ENCODE data around the gene NUSAP1. TPM values are rescaled to one million over a fixed set of nuclear protein-coding genes. Genes with fewer than 3 reads are reported as not detected.
A peak's percentile ranks its signal among the peaks of the same experiment; 100 is the strongest.
"Not testable (repeated sequence)": the region's sequence is repeated elsewhere in the genome, so short reads cannot be mapped to it uniquely, and the experiment has no call there.

The NUSAP1 gene
- polyA plus RNA-seq, 1 donor: 30.4 TPM

DNA sequence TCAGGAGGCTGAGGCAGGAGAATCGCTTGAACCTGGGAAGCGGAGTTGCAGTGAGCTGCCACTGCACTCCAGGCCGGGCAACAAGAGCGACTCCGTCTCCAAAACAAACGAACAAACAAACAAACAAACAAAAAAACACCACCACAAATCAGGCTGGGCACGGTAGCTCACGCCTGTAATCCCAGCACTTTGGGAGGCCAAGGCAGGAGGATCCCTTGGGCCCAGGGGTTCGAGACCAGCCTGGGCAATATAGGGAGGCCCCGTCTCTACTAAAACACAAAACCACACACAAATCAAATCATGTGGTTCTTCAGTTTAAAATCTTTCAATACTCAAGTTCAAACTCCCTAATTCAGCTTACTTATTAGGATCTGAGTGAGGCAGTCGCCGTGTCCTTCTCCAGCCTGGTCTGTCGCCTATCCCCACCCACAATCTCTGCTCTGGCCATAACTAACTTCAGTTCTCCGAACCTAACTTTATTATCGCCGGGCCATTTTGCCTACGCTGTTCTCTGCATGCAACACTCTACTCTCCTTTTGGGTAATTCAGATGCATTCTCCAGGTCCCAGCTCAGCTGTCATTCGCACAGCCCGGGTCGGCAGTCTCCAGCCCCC, 83.6 kb downstream of the NUSAP1 start:
- DNase-seq: no peak

DNA sequence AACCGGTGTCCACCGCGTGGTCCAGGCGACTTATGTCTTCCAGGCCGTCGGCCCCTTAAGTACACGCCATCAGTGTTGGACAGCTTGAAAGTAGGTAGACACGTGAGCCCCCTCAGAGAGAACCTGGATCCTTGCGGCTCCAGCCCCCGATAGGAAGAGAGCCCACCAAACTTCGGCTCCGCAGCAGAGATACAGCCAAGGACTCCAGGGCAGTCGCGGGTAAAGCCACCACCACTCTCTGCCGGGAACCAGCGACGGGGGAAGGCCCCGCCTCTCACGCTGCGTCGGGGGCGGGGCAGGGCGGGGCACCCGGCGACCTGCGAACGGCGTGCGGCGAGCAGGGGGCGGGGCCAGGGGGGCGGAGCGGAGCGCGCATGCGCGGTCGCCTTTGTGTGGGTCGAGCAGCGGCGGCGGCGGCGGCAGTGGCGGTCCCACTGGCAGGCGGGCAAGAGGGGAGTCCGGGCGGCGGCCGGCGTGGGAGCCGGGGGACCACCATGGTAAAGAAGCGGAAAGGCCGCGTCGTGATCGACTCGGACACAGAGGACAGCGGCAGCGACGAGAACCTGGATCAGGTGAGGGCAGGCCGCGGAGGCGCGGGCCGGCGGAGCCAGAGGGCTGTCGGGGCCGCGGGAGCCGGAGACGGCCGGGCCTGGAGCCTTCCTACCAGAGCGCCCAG, 84.2 kb downstream of the NUSAP1 start, which contains the start of gene RTF1:
TSS of gene RTF1 (plus strand) at position 354 of the 676 bp plus-strand sequence. CDS start at position 375, 21 bp downstream.
- DNase-seq: peak; percentile 95

DNA sequence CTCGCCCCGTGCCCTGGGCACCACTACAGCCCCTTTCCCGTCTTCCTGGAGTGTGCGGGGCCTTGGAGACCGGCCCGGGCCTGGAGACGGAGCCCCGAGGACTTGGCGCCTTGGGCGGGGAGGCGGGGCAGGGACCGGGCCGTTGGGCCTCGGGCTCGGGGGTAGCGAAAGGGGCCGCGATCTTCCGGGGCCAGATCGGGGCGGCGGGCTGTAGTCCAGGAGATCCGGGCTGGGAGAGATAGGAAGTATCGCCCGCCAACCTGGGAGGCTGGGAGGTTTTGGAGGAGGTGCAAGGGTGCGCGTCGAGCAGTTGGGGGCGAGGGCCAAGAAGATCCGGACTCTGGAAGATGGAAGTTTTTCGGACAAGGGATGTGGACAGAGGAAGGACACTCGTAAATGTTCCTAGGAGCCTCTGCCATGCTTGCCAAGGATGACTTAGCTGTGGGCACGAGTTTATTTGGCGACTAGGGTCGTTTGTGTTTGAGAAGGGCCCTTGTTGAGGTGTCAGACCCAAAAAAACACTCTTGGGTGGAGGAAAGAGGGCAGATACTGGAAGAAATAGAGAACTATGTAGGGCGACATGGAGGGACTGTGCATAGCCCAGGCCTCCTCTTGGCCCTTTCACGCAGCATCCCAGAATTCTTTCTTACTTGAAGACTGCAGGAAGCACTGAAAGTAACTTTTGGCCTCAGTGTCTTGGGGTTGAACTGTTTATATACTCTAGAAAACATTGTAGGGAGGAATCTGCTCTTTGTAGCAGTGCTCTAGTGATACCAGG, 84.9 kb downstream of the NUSAP1 start:
- DNase-seq: no peak

DNA sequence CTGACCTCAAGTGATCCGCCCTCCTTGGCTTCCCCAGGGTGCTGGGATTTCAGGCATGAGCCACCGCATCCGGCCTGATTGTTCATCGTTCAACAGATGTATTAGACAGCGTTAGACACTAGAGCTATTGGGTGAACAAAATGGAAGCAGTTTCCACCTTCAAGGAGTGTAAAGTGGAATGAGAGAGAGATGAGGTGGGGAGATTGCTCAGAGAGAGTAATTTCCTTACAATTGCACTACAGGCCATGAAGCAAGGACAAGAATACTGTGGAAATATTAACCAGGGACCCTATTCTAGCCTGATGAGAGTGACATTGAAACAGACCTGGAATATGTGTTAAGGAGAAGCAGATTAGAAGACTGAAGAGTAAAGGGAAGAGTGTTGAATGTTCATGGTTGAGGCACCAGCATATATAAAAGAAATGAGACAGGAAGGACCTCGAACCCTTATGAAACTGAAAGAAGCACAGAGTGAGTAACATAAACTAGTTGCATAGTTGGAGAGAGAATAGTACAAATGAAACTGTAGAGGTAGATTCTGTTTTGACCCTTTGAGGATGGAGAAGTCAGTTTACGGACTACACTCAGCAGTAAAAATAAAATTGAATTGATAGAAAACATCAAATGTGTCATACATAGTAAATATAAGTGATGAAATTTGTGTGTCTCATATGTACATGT, 91.4 kb downstream of the NUSAP1 start:
- no peak for DNase-seq

DNA sequence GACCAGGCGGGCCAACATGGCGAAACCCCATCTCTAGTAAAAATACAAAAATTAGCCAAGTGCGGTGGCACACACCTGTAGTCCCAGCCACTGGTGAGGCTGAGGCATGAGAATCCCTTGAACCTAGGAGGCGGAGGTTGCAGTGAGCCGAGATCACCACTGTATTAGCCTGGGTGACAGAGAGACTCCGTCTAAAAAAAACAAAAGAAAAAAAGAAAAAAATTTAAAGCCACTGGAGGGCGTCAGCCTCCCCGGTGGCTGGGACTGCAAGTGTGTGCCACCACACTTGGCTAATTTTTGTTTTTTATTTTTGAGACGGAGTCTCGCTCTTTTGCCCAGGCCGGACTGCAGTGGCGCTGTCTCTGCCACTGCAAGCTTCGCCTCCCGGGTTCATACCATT, 92.1 kb downstream of the NUSAP1 start:
- no peak for DNase-seq

DNA sequence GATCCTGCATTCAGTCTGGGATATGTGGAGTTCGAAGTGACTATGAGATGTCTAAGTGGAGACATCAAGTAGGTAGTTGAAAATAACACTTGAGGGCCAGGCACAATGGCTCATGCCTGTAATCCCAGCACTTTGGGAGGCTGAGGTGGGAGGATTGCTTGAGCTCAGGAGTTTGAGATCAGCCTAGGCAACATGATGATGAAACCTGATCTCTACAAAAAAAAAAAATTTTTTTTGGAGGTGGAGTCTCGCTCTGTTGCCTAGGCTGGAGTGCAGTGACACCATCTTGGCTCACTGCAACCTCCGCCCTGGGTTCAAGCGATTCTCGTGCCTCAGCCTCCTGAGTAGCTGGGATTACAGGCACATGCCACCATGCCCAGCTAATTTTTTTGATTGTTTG, 93.2 kb downstream of the NUSAP1 start:
- DNase-seq: not testable (repeated sequence)

DNA sequence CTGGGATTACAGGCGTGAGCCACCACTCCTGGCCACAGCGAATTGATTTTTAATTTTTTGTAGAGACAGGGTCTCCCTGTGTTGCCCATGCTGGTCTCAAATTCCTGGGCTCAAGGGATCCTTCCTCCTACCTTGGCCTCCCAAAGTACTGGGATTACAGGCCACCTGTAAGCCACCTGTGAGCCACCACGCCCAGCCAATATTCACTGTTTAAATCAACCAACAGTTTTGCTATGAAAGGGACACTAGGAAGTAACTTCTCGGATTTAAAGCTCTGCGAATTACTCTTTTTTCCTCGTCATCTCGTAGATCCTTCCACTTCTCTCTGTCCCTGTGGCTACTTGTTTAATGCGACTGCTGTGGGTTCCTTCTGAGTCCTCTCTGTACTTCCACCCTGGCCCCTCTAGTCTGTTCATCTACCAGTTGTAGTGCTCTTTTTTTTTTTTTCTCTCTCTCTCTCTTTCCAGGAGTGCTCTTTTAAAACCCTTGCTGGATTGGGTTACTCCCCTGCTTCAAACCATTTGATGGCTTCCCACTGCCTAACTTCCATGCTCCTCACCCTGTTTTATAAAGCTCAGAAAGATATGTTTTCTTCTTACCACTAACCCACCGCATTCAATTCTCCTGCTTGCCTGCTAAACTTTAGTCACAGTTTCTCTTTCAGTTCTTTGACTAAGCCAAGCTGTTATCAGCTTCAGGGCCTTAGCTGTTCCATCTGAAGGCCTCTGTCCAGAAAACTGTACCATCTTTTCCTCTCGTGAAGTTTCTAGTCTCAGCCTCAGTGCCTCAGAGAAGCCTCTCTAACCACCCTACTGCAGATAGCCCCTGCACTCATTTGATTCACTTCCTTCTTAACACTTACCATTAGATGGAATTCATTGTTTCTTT, 96.6 kb downstream of the NUSAP1 start:
- no peak for DNase-seq

Other genes with a start within 250 kb of the NUSAP1 start
- gene INO80, start 216.6 kb upstream of the NUSAP1 start, polyA plus RNA-seq (ENCODE audit: insufficient read length): 17.8 TPM
- 0.12 TPM for gene EXD1, start 102.1 kb upstream of the NUSAP1 start, polyA plus RNA-seq (ENCODE audit: insufficient read length)
- 59.2 TPM for gene CHP1, start 101.6 kb upstream of the NUSAP1 start, polyA plus RNA-seq (ENCODE audit: insufficient read length)
- 3.4 TPM for gene OIP5, start 290 bp upstream of the NUSAP1 start, polyA plus RNA-seq (ENCODE audit: insufficient read length)
- gene NDUFAF1, start 69.6 kb downstream of the NUSAP1 start, polyA plus RNA-seq (ENCODE audit: insufficient read length): 19.9 TPM
- 46.6 TPM for gene RTF1, start 84.2 kb downstream of the NUSAP1 start, polyA plus RNA-seq (ENCODE audit: insufficient read length)
- 0.90 TPM for gene ITPKA, start 161.0 kb downstream of the NUSAP1 start, polyA plus RNA-seq (ENCODE audit: insufficient read length)
- 22.8 TPM for gene LTK, start 180.9 kb downstream of the NUSAP1 start, polyA plus RNA-seq (ENCODE audit: insufficient read length)
- gene RPAP1, start 211.4 kb downstream of the NUSAP1 start, polyA plus RNA-seq (ENCODE audit: insufficient read length): 23.8 TPM
- 18.5 TPM for gene TYRO3, start 226.3 kb downstream of the NUSAP1 start, polyA plus RNA-seq (ENCODE audit: insufficient read length)

Data from hindlimb muscle (tissue), 1 donor.